GM12874 (cell line): ENCODE data around the gene FAM118B.

Experiments used
- TF ChIP-seq, protein P1 (sequence below): IDR thresholded peaks from 2 replicates; pipeline ENCODE4 v1.5.1; 2011; ENCODE audit warnings: low read depth, mild to moderate bottlenecking, control low read depth, low read length, moderate library complexity; ENCODE audit not compliant: insufficient read depth

The FAM118B gene

GRCh38 chr11:126253265-126253664 is 41.7 kb downstream of the FAM118B start:
- TF ChIP-seq, protein P1, sequence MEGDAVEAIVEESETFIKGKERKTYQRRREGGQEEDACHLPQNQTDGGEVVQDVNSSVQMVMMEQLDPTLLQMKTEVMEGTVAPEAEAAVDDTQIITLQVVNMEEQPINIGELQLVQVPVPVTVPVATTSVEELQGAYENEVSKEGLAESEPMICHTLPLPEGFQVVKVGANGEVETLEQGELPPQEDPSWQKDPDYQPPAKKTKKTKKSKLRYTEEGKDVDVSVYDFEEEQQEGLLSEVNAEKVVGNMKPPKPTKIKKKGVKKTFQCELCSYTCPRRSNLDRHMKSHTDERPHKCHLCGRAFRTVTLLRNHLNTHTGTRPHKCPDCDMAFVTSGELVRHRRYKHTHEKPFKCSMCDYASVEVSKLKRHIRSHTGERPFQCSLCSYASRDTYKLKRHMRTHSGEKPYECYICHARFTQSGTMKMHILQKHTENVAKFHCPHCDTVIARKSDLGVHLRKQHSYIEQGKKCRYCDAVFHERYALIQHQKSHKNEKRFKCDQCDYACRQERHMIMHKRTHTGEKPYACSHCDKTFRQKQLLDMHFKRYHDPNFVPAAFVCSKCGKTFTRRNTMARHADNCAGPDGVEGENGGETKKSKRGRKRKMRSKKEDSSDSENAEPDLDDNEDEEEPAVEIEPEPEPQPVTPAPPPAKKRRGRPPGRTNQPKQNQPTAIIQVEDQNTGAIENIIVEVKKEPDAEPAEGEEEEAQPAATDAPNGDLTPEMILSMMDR, result no peak

GRCh38 chr11:126254819-126255218 is 43.2 kb downstream of the FAM118B start:
- TF ChIP-seq, protein P1, result no peak

DNA sequence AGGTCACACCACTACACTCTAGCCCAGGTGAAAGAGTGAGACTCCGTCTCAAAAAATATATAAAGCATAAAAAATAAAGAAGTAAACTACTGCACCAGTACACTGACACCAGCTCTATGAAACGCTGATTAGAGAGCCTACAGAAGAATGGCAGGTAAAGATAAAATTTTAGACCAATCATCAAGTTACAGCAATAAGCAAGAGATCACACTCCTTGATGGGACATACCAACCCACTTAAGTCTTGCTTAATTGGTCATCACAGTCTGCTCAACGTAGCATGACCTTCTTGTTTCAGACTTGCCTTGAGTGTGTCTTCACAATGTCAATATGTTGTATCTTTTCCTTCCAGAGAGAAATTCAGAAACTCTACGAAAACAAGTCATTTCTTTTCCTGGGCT is 44.6 kb downstream of the FAM118B start:
- TF ChIP-seq, protein P1, result no peak

GRCh38 chr11:126257144-126257543 is 45.6 kb downstream of the FAM118B start:
- TF ChIP-seq, protein P1, result no peak

DNA sequence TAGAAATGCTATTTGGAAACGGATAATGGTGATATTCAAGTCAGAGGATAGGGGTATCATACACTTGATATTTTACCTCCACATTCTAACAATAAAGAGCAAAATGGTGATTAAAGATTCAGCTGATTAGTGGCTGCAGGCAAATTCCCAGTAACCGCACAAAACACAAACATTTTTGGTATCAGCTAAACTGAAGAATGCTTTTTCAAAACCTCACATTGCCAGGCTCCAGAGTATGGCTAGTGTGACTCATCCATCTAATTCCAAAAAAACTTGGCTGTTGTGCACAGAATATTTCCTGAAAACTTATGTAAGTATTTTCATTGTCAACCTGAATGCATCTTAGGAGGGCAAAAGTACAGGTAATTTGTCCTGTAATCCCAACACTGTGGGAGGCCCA is 46.2 kb downstream of the FAM118B start:
- TF ChIP-seq, protein P1, result no peak

- TF ChIP-seq, protein P1, result no peak
Observed at GRCh38 chr11:126262216-126262615, 50.6 kb downstream of the FAM118B start.

DNA sequence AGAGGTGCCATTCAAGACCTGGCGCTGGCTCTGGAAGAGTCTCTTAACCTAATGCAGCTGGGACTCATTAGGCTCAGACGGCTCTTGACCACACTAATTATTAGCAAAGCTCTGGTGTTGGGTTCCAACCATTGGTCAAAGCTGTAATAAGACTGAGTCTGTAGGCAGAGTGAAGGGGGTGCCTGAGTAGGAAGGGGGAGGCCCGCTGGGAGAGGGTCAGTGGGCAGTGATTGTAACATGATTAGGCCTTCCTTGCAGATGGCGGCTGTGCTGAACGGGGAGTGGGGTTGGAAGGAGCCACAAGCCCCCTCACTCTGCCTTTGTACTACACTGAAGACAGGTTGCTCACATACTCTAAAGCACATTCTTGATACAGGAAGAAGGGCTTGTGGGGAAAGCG is 51.9 kb downstream of the FAM118B start:
- TF ChIP-seq, protein P1, result no peak

- TF ChIP-seq, protein P1, result no peak
Observed at GRCh38 chr11:126265811-126266210, 54.2 kb downstream of the FAM118B start.
